Right renal cortex interstitium (tissue), 3 donors: Measurements from ENCODE around the gene TMEM94. TPM values are rescaled to one million over a fixed set of nuclear protein-coding genes. Genes with fewer than 3 reads are reported as not detected.
"Not testable (repeated sequence)": the region's sequence is repeated elsewhere in the genome, so short reads cannot be mapped to it uniquely, and the experiment has no call there.

ENCODE experiments used
- DNase-seq, 3 donors: peaks; one replicate each; pipeline ENCODE4 v3.0.0-alpha.2; 2013; ENCODE audit warnings: low read depth in 3 of 3, low spot score in 2 of 3
- polyA plus RNA-seq, 3 donors: library from polyadenylated mRNA; unstranded; fragments of 120-200 nt; gene quantifications; one replicate each; pipeline ENCODE4 v1.2.1, GENCODE V29; 2013; ENCODE audit not compliant: insufficient read length in 3 of 3

Gene TMEM94
- polyA plus RNA-seq, 3 donors: 79.0 to 91.0 (median 80.9) TPM

DNA sequence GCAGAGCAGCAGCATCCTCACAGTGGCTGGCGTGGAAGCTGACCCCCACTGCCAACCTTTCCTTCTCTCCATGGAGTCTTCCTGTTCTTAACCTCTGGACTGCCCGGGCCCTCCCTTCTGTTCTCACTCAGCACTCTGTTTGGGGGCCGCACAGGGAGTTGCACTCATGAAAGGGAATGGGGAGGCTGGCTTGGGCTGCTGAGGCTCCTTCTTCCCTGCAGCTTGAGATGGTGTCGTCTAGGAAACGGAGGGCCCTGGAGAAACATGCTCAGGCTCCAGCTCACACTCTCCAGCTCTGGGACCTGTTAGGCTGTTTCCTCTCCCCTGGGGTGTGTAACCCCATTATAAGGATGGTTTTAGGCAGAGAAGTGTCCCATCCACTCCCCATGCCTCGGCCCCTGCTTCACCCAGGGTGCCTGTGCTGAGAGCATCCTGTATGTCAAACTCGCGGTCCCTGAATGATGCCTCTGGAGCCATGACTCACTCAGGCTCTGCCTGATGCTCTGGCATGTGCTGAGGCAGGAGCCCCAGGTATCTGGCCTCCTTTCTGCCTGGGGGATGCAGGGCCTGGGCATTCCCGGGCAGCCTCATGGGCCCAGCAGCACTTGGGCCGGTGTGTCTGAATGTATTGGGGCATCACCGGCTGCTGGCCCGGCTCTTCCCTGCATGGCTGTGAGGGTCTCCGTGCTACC is 18.9 kb downstream of the TMEM94 start:
- DNase-seq: no peak

DNA sequence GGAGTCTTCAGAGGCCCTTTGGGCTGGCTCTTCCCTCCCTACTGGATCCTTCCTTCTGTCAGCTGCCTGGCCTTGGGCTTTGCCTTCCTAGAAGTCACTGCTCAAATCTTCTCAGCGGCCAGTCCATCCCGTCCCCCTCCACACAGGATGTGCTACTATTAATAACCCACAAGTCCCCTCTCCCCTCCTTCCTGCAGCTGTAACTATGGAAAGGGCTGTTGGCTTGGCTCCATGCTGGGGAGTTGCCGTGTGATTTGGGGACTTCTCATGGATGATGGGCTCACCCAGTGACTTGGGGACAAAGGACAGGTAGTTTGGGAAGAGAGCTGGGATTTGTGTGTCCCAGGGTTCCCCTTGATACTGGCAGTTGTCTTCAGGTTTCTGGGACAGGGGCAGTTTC is 19.4 kb downstream of the TMEM94 start:
- DNase-seq: peak in 1 of 3 donors; percentile 43

DNA sequence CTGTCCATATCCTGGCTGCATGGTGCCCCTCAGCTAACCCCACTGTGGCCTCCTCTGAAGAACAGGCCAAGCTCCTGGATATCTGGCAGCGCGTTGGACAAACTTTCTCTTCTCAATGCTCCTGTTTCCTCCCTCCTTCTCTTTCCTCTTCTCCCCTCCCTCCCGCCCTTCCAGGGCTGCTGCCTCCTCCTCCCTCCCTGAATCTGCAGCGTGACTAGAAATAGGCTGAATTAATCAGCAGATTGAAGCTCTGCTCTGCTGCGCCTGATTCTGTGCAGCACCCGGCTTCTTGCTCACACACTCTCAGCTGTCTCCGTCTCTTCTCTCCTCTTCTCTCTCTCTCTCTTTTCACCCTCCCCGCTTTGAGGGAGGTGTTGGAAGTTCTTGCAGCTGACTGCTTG is 19.8 kb downstream of the TMEM94 start:
- no peak for DNase-seq

DNA sequence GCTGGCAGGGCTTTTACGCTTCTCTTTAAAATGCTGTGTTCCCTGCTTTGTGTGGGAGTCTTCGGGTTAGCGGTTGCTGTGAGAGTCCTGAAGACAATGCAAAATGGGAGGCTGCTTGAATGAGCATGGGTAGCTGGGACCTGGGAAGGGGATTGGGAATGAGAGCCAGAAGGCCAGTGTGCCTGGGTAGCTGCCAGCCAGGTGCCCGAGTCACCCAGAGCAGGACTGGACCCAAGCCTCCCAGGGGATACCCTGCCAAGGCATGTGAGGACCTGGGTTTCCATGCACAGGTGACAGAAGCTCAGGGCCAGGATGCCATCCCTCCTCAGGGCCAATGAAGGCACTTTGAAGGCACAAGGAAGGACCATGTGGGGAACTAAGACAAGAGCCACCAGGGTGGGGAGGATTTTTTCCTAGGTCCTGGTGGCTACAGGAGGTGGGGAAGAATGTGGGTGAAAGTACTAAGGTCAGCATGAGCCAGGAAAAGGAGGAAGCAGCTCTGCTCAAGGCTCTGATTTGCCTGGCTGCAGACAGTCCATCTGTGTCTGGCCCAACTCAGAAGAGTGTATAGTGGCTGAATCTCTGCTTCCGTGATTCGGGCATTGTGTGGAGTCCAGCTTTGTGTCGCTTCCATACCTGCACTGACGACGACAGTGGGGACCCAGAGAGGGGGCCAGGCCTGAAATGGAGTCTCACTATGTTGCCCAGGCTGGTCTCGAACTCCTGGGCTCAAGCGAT is 20.5 kb downstream of the TMEM94 start:
- DNase-seq: no peak

DNA sequence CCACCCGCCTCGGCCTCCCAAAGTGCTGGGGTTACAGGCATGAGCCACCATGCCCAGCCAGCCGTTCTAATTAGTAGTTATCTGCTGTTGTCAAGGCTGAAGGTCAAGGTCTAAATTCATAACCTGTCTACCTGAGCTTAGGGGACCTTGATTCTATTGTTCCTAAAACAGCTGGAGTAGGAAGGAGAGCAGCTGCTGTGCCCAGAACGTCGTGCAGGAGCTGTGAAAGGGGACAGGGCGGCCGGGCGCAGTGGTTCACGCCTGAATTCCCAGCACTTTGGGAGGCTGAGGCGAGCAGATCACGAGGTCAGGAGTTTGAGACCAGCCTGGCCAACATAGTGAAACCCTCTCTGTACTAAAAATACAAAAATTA is 21.0 kb downstream of the TMEM94 start:
- DNase-seq: not testable (repeated sequence)

DNA sequence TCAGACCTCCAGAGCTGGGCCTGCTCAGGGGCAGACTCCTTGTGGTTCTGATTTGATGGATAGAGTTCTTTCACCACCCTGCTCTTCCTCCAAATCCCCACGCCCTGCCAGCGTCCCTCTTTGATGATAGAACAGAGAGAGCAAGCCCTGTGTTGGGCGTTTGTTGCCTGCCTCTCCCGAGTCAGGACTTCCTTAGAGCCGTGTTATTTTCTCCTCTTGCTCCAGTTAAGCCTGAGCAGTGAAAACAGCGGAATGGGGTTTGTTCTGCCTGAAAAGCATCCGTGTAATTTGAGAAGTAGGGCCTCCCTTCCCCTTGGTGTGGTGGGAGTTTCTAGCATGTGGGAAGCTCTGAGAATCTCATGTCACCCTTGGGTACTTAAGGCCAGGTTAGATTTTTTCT is 22.1 kb downstream of the TMEM94 start:
- no peak for DNase-seq

DNA sequence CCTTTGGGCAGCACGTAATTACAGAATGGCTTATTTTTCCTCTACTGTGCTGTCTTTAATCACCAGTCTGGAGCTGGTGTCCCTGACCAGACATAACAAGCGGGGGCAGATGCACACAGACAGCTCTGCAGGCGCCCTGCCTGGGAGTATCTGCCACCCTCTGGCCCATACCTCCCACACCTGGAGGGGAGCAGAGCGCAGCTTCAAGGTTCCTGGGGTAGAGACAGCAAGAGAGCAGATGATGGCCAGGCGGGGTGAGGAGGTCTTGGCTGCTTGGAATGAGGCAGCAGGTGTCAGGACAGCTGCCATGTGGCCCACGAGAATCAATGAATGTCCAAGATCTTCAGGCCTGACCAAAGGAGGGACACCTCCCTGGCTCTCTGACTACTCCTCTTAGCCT is 23.8 kb downstream of the TMEM94 start:
- DNase-seq: no peak

DNA sequence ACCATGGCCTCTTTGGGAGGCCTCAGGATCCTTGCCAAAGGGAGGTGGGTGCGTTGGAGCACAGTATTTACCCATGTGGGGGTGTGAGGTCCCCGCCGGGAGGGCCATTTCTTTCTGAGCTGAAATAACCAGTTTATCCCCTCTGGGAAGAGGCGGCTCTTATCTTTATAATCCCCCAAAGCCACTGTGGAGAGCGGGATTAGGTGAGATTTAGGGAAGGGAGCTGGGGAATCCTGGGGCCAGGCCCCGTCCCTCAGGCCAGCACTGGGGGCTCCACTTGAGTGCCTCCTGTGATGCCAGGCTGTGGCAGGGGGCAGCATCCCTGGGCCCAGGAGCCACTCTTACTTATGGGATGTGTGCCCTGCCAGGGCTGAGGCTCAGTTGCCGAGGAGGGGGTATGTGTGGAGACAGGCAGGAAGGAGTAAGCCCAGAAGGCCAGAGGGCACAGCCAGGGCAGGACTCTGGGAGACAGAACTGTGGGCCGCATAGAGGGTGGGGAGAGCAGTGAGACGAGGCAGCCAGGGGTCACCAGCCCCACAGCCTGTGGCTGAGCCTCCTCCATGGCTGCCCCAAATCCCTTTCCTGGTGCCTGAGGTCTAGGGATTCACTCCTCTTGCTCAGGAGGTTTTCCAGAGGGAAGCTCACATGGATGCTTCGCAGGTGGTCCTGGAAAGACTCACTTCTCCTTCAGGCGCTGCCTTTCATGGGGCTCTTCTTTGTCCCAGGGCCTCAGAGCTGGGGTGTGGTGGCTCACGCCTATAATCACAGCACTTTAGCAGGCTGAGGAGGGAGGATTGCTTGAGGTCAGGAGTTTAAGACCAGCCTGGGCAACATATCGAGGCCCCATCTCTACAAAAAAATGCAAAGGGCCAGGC is 25.0 kb downstream of the TMEM94 start:
- DNase-seq: no peak

DNA sequence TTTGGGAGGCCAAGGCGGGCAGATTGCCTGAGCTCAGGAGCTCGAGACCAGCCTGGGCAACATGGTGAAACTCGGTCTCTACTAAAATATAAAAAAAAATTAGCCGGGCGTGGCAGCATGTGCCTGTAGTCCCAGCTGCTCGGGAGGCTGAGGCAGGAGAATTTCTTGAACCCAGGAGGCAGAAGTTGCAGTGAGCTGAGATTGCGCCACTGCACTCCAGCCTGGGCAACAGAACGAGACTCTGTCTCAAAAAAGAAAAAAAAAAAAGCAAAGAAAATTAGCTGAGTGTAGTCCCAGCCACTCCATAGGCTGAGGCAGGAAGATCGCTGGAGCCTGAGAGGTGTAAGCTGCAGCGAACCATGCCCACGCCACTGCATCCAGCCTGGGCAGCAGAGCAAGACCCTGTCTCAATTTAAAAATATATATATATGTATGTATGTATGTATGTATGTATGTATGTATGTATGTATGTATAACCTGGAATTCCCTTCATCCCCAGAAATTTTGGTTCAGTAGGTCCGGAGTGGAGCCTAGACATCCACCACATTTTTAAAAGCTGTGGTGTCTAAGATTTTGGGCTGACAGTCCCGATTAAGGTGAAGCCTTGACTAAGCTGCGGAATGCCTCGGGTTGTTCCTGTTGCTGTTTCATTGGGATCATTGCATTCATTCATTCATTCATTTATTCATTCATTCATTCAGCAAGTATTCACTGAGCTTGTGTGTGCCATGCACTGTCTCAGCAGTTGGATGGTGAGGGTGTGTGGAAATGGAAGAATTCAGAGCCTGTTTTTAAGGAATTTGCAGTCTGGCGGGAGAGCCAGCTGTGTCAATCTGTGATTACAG is 25.9 kb downstream of the TMEM94 start:
- no peak for DNase-seq

DNA sequence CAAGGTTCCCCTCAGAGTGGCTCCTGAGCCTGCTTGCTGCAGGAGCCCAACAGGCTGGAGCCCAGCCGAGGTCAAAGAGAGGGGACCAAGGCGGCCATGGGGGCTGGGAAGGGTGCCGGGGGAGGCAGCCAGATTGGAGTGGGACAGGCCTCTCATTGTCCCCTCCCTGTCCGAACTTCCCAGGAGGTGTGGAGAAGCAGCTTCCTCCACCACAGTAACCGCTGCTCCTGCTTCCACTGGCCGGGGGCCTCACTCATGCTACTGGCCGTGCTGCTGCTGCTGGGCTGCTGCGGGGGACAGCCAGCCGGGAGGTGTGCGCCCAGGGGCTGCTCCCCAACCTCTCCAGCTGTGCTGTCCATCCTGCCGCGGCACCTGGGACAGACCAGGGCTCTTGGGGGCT is 29.3 kb downstream of the TMEM94 start:
- DNase-seq: no peak

DNA sequence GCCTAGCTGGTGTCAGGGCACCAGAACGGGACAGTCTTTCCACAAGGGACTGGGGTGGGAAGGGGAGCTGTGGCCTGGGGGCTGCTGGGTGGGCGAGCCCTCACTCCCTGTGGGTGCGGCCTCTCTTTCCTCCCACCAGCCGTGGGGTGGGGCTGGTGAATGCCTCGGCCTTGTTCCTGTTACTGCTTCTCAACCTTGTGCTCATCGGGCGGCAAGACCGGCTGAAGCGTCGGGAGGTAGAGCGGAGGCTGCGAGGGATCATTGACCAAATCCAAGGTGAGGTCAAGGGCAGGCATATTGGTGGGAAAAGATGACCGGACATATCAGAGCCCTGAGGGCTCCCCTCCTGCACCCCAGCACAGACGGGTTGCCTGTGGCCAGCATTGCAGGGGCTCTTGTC is 29.7 kb downstream of the TMEM94 start:
- no peak for DNase-seq

DNA sequence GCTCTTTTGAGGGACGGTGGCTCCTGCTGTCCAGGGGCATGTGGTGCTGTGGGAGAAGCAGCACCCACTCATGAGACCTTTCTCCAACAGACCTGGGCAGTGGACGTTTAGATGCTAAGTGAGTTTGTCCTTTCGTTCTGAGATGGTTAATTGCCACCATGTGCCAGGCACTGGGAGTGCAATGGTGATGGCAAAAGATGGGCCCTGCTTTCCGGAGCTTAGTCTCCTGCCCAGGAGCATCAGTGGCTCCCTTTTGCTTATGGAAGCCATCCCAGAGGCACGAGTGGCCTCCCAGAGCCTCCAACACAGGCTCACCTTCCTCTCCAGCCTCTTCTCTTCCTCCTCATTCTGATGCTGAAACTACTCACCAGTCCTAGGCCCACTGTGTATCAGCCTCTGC is 30.5 kb downstream of the TMEM94 start:
- no peak for DNase-seq

DNA sequence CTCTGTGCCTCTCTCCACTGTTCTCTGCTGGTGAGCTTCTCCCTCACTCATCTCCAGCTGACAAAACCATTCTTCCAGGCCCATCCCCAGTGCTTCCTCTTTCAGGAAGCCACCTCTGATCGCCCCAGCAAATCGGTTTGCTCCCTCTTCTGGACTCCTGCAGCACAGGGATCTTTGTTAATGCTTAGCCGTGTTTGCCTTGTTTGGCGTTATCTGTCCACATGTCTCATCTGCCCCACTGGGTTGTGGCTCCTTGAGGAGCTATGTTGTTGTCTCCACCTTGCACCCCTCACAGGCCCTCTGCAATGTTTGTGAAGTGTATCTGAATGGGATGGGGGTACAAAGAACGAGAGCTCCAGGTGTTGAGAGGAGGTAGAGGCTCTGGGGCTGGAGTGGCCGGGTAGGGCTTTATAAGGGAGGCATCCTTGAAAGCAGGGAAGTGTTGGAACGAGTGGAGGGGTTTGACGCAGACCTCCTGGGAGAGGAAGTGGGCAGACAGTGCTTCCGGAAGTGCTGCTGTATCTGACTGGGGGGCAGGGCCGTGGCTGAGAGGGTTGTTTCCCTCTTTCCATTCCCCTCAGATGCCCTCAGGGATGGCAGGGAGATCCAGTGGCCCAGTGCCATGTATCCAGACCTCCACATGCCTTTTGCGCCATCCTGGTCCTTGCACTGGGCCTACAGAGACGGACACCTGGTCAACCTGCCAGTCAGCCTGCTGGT is 31.1 kb downstream of the TMEM94 start:
- DNase-seq: no peak

DNA sequence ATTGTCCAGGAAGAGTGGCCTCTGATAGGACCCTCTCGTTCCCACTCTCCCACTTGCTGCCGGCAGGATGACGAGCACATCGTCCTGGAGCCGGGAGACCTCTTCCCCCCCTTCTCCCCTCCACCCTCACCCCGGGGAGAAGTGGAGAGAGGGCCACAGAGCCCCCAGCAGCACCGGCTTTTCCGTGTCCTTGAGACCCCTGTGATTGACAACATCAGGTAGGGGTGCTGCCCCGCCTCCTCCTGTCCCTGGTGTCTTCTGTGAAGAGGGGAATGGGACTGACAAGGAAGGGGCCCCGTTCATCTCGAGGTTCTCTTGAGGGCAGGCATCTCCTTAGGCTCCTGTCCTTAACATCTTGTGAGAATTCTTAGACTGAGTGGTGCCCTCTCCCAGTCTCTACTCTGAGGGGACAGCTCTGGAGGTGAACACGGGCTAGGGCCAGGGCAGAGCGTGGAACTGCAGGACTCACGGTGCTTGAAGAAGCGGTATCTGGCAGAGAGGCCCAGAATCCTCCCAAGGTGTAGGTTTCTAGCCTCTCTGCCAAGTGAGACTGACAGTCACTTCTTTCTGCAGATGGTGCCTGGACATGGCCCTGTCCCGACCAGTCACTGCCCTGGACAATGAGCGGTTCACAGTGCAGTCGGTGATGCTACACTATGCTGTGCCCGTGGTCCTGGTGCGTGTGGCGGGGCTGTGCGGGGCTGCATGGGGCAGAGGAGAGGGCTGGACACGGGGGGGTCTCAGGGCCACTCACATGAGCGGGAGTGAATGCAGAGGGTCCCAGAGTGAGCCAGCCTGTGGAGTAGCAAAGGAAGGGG is 32.5 kb downstream of the TMEM94 start:
- no peak for DNase-seq

DNA sequence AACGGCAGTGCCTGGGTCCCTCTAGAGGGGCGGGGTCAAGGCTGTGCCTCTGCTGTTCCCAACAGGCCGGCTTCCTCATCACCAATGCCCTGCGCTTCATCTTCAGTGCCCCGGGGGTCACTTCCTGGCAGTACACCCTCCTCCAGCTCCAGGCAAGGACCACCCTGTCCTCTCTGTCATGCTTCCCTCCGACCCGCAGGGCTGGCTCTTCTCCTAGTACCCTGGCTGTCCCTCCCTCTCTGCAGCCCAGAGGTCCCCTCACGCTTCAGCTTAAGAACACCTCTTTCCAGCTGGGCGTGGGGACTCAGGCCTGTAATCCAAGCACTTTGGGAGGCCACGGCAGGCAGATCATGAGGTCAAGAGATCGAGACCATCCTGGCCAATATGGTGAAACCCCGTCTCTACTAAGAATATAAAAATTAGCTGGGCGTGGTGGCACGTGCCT is 33.1 kb downstream of the TMEM94 start:
- DNase-seq: no peak

DNA sequence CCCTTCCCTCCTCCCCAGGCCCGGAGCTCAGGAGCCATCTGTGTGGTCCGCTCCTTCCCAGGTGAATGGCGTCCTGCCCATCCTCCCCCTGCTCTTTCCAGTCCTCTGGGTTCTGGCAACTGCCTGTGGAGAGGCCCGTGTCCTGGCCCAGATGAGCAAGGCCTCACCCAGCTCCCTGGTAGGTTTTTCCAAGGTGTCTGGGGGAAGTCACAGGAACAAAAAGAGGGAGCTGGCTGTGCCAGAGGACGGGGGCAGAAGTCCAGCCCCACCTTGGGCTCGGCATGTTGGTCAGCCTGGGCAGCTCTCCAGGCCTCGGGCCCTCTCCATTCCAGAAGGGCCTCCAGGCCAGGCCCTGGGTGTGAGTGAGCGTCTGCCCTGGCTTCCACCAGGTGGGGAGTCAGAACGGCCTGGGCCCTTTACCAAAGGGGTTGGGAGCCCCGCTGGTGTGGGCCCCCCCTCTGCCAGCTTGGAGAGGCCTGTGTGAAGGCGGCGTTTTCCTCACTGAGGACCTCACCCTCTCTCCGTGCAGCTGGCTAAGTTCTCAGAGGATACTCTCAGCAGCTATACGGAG is 33.8 kb downstream of the TMEM94 start:
- no peak for DNase-seq

DNA sequence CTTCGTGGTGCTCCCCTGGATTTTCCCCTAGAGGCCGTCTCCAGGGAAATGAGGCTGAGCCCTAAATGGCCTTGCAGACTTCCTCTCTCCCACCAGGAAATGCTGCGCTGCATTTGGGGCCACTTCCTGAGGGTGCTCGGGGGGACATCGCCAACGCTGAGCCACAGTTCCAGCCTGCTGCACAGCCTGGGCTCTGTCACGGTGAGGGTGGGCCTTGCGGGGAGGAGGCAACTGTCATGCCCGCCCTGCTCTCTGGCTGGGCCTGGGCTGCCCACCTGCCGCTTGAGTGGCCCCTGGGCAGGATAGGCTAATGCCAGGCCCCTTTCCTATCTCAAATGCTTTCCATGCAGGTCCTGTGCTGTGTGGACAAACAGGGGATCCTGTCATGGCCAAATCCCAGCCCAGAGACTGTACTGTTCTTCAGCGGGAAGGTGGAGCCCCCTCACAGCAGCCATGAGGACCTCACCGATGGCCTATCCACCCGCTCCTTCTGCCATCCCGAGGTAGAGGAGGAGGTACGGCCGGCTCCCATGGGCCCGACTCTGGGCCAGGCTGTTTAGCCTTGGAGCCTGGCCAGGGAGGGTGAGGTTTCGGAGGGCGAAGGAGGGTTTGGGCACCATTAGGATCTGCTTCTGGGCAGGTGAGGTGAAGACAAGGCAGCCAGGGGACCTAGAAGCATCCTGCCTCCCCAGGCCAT is 34.7 kb downstream of the TMEM94 start:
- DNase-seq: no peak

DNA sequence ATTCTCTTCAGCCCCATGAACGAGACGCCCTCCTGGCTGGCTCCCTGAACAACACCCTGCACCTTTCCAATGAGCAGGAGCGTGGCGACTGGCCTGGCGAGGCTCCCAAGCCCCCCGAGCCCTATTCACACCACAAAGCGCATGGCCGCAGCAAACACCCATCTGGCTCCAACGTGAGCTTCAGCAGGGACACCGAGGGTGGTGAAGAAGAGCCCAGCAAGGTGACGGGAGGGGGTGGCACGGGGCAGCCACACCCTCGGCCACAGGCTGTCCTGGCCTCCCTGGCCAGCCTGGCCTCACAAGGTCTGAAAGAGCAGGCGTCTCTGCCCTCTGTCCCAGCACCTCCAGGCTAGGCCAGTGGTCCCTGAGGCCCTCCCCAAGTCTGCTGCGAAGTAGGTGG is 35.2 kb downstream of the TMEM94 start:
- DNase-seq: no peak
